ENCODE data around the gene CX3CR1. TPM values are rescaled to one million over a fixed set of nuclear protein-coding genes. Genes with fewer than 3 reads are reported as not detected.

Gene CX3CR1
- total and polyA plus RNA-seq, 9 donors, result 0.12 to 8.4 (median 1.3) TPM

DNA sequence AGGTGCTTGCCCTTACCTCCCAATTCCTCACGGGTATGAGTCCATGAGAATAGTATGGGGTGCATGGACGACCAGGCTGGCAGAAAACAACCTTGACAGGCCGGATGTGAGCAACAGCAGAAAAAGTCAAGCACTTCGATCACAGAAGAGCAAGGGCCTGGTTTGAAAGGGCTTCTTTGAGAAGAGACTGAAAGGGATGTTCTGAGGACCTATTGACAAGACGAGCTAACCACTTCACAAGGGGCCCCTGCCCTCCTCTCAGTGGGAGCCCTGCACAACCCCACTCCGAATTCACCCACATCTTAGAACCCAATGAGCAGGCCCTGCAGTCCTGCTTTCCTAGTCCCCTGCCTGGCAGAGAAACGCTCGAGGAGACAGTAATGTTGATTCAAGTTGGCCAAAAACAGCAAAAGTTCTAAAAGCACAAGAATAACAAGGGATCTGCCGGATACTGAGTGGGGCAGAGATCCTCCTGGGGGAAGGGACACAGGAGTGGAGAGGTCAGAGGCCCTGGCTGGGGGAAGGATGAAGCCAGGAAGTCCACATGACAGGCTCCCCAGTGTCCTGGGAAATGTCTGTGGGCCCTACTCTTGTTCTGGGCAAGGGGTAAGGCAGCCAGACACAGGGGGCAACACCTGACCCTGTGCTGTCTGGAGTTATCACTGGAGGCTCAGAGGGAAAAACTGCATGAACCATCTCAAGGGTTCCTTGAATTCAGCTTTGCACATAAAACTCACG lies 14.8 kb upstream of the CX3CR1 start:
- Histone ChIP-seq H3K27ac (no peak overlapping the region), H3K4me1 (ENCODE audit: insufficient read depth) (no peaks in the 10 kb centered on the region), H3K9me3 (no peaks in the 10 kb centered on the region), H3K27me3 (no peaks in the 10 kb centered on the region), H3K4me3 (no peak overlapping the region), H3K36me3 (no peaks in the 10 kb centered on the region)
- intact Hi-C loops (cut with DNase I), result loop anchor here in 1 of 4 donors (5.0 kb wide), 2 partner anchors 87 to 167 kb away; no protein-coding TSS in a partner anchor
- TF ChIP-seq POLR2A (IDR thresholded peaks at IDR 0.05) (no peak), EP300 (IDR thresholded peaks at IDR 0.05) (no peak)
- TF ChIP-seq, protein P1, sequence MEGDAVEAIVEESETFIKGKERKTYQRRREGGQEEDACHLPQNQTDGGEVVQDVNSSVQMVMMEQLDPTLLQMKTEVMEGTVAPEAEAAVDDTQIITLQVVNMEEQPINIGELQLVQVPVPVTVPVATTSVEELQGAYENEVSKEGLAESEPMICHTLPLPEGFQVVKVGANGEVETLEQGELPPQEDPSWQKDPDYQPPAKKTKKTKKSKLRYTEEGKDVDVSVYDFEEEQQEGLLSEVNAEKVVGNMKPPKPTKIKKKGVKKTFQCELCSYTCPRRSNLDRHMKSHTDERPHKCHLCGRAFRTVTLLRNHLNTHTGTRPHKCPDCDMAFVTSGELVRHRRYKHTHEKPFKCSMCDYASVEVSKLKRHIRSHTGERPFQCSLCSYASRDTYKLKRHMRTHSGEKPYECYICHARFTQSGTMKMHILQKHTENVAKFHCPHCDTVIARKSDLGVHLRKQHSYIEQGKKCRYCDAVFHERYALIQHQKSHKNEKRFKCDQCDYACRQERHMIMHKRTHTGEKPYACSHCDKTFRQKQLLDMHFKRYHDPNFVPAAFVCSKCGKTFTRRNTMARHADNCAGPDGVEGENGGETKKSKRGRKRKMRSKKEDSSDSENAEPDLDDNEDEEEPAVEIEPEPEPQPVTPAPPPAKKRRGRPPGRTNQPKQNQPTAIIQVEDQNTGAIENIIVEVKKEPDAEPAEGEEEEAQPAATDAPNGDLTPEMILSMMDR (IDR thresholded peaks at IDR 0.05), result no peak
- no peak for DNase-seq
- WGBS, 3 donors, result 64 to 72% (median 66%) methylated on average over 10 of the region's 10 CpGs

DNA sequence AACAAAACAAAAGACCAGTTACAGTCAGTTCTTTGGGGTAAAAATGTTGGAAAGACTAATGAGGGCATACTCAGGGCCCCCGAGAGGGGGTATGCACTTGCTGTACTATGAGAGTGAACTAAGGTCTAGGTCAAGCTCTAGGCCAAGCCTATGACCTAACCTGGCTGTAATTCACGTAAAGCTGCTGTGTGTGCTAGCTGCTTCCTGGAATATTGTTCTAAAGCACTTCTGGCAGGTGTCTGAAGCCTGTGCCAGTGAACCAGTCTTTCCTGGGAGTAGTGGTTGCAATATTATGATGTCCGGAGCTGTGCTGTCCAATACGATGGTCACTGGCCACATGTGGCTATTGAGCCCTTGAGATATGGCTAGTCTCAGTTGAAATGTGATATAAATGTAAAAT lies 13.1 kb upstream of the CX3CR1 start:
- no peak for TF ChIP-seq EP300 (IDR thresholded peaks at IDR 0.05)
- TF ChIP-seq, protein P1 (IDR thresholded peaks at IDR 0.05), result no peak
- TF ChIP-seq POLR2A (IDR thresholded peaks at IDR 0.05), result no peak
- Histone ChIP-seq H3K36me3 (no peaks in the 10 kb centered on the region), H3K4me3 (no peak overlapping the region), H3K27me3 (no peaks in the 10 kb centered on the region), H3K9me3 (no peaks in the 10 kb centered on the region), H3K27ac (no peak overlapping the region), H3K4me1 (ENCODE audit: insufficient read depth) (no peaks in the 10 kb centered on the region)
- DNase-seq, result no peak
- WGBS, 3 donors, result 88 to 90% (median 89%) methylated on average over 4 of the region's 4 CpGs
- intact Hi-C loops (cut with DNase I), result loop anchor here in 1 of 4 donors (5.0 kb wide), 1 partner anchor 166 kb away; no protein-coding TSS in a partner anchor

DNA sequence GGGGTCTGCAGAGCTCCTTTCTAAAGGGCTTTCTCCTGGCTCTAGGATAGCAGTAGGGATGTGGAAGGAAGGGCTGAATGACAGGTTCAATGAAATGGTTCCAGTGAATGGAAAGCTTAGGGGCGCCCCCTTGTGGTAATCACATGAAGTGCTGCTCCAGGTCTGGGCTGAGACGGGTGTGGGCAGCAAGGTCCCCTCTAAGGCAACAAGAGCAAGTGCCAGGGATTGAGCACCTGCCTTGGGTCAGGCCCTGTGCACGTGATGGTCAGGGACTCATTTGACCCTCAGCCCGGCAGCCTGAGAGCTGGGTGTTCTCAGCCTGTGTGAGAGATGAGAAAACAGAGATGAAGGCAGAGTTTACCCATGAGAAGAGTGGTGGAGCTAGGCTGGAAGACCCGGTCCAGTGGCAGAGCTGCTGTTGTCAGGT lies 12.1 kb upstream of the CX3CR1 start:
- Histone ChIP-seq H3K27me3 (no peaks in the 10 kb centered on the region), H3K4me1 (ENCODE audit: insufficient read depth) (no peaks in the 10 kb centered on the region), H3K36me3 (no peaks in the 10 kb centered on the region), H3K27ac (no peak overlapping the region), H3K4me3 (no peak overlapping the region), H3K9me3 (no peaks in the 10 kb centered on the region)
- DNase-seq, result peak; percentile 26 to 73 (median 65)
- intact Hi-C loops (cut with DNase I), result loop anchor here in 1 of 4 donors (5.0 kb wide), 1 partner anchor 165 kb away; no protein-coding TSS in a partner anchor
- 18 to 24% (median 20%) methylated on average over 5 of the region's 5 CpGs for WGBS, 3 donors
- TF ChIP-seq, protein P1 (IDR thresholded peaks at IDR 0.05), result peak; percentile 58 to 75 (median 71)
- TF ChIP-seq POLR2A (IDR thresholded peaks at IDR 0.05), result no peak

DNA sequence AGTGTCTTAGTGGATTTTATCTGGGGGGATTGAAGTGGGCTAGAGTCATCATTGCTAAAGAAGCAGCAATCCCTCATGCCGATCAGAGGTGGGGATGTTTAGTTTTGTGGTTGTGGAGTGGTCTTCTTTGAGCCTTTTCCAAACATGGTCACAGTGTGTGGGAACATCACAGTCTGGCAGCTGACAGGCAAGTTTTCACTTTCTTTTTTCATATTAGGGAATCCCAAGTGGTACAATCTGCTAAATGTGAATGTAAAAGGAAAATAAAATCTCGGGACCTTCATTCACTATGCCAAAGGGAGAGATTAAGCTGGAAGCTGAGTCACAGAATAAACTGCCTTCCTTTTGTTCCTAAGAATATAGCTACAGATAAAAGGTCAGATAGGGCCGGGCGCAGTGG lies 10.4 kb upstream of the CX3CR1 start:
- no peak for DNase-seq
- intact Hi-C loops (cut with DNase I), result loop anchor here in 1 of 4 donors (5.0 kb wide), 1 partner anchor 163 kb away; no protein-coding TSS in a partner anchor
- H3K36me3 ChIP-seq, result no peaks in the 10 kb centered on the region
- no peak overlapping the region for H3K4me3 ChIP-seq
- peak overlapping the region; percentile 24 to 44 for H3K27ac ChIP-seq
- no peaks in the 10 kb centered on the region for H3K9me3 ChIP-seq
- TF ChIP-seq EP300 (IDR thresholded peaks at IDR 0.05) (no peak), POLR2A (IDR thresholded peaks at IDR 0.05) (no peak)
- TF ChIP-seq, protein P1 (IDR thresholded peaks at IDR 0.05), result no peak
- H3K4me1 ChIP-seq (ENCODE audit: insufficient read depth), result no peaks in the 10 kb centered on the region
- no peaks in the 10 kb centered on the region for H3K27me3 ChIP-seq
- 19 to 32% (median 19%) methylated on average over 4 of the region's 4 CpGs for WGBS, 3 donors

Data from ovary (tissue), 9 donors.